ENCODE data around the gene IPO8.

DNA sequence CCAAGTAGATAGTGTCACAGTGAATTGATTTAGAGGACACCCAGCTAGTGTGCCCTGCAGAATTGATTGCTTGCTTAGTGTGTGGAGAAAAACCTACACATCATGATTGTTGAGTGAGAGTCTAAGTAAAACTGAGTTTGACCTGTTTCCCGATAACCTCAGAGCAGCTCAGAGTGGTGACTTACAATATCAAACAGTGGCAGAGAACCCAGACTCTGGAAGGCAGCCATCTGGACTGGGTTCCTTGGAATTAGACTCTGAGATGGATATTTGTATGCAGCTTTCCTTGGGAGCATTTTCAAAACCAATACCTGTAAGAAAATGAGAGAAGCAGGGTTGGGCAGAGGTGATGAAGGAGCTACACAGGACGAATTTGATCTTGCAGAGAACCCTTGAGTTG is 109.8 kb downstream of the IPO8 start:
- TF ChIP-seq, protein P1, sequence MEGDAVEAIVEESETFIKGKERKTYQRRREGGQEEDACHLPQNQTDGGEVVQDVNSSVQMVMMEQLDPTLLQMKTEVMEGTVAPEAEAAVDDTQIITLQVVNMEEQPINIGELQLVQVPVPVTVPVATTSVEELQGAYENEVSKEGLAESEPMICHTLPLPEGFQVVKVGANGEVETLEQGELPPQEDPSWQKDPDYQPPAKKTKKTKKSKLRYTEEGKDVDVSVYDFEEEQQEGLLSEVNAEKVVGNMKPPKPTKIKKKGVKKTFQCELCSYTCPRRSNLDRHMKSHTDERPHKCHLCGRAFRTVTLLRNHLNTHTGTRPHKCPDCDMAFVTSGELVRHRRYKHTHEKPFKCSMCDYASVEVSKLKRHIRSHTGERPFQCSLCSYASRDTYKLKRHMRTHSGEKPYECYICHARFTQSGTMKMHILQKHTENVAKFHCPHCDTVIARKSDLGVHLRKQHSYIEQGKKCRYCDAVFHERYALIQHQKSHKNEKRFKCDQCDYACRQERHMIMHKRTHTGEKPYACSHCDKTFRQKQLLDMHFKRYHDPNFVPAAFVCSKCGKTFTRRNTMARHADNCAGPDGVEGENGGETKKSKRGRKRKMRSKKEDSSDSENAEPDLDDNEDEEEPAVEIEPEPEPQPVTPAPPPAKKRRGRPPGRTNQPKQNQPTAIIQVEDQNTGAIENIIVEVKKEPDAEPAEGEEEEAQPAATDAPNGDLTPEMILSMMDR (conservative IDR thresholded peaks at IDR 0.05; ENCODE audit: low read depth, low read length) = no peak
- TF ChIP-seq RAD21 (IDR thresholded peaks at IDR 0.05; ENCODE audit: low read length) = no peak

Measured in IMR-90 (cell line).